WTC11 (cell line): ENCODE results near the gene IQSEC1. TPM values are rescaled to one million over a fixed set of nuclear protein-coding genes. Genes with fewer than 3 reads are reported as not detected.

Experiments
- ATAC-seq: fragments of 200-7000 bp; cut with Tn5 transposase; 2 replicates; pipeline ENCODE4 v1.10.0; 2021; ENCODE audit warnings: mild to moderate bottlenecking, moderate library complexity
- CTCF ChIA-PET: fragments of 300-600 bp; sonication (Branson Sonifier 250); formaldehyde crosslinking; loops from one replicate; lab custom pipeline; 2021; ENCODE audit warnings: antibody characterized with exemption; lab: Charles Lee
- POLR2A ChIA-PET: fragments of 350-600 bp; sonication (Branson Sonifier 250); formaldehyde crosslinking; loops from one replicate; lab custom pipeline; 2021; ENCODE audit warnings: antibody characterized with exemption; lab: Charles Lee
- DNase-seq: peaks from one replicate; pipeline ENCODE4 v3.0.0; 2021; ENCODE audit warnings: low spot score
- H3K27ac Mint-ChIP-seq: 2 replicates; pipeline ENCODE4 v1.8.0; 2021; ENCODE audit warnings: mixed read lengths
- H3K27me3 Mint-ChIP-seq: 2 replicates; pipeline ENCODE4 v1.8.0; 2021; ENCODE audit warnings: low read depth, mild to moderate bottlenecking, moderate library complexity, mixed read lengths
- H3K36me3 Mint-ChIP-seq: 2 replicates; pipeline ENCODE4 v1.8.0; 2021; ENCODE audit warnings: mixed read lengths
- H3K4me1 Mint-ChIP-seq: 2 replicates; pipeline ENCODE4 v1.8.0; 2022; ENCODE audit warnings: mixed read lengths
- H3K4me3 Mint-ChIP-seq: 2 replicates; pipeline ENCODE4 v1.8.0; 2021; ENCODE audit warnings: mild to moderate bottlenecking, moderate library complexity, mixed read lengths
- H3K9me3 Mint-ChIP-seq: 2 replicates; pipeline ENCODE4 v1.8.0; 2021; ENCODE audit warnings: mixed read lengths
- AFF4 ChIP-seq: sonication (generic); formaldehyde crosslinking; IDR thresholded peaks from 2 replicates; pipeline ENCODE4 v1.8.1; 2023; ENCODE audit warnings: mild to moderate bottlenecking, missing genetic modification reagents, borderline replicate concordance
- ATF2 ChIP-seq: sonication (generic); formaldehyde crosslinking; IDR thresholded peaks from 2 replicates; pipeline ENCODE4 v1.8.1; 2022; ENCODE audit warnings: low read depth, missing genetic modification reagents, borderline replicate concordance
- E2F1 ChIP-seq: sonication (generic); formaldehyde crosslinking; IDR thresholded peaks from 2 replicates; pipeline ENCODE4 v1.8.0; 2022; ENCODE audit warnings: mild to moderate bottlenecking, missing genetic modification reagents
- EMX1 ChIP-seq: fragments of 250-450 bp; sonication (Bioruptor Pico); IDR thresholded peaks from 2 replicates; pipeline ENCODE4 v1.8.0; 2021; ENCODE audit warnings: mild to moderate bottlenecking
- FOXK1 ChIP-seq: sonication (generic); formaldehyde crosslinking; IDR thresholded peaks from 2 replicates; pipeline ENCODE4 v1.8.0; 2022; ENCODE audit warnings: mild to moderate bottlenecking, moderate library complexity, missing genetic modification reagents
- GTF2I ChIP-seq: fragments of 250-450 bp; sonication (Bioruptor Pico); conservative IDR thresholded peaks from 2 replicates; pipeline ENCODE4 v1.4.0; 2021; ENCODE audit warnings: mild to moderate bottlenecking
- HMGA2 ChIP-seq: fragments of 250-450 bp; sonication (Bioruptor Pico); IDR thresholded peaks from 2 replicates; pipeline ENCODE4 v1.4.0; 2021; ENCODE audit warnings: mild to moderate bottlenecking, moderate library complexity
- HMGXB4 ChIP-seq: sonication (generic); formaldehyde crosslinking; IDR thresholded peaks from 2 replicates; pipeline ENCODE4 v1.8.1; 2023; ENCODE audit warnings: mild to moderate bottlenecking, moderate library complexity, missing genetic modification reagents
- IRF2 ChIP-seq: sonication (generic); formaldehyde crosslinking; IDR thresholded peaks from 2 replicates; pipeline ENCODE4 v1.8.0; 2022; ENCODE audit warnings: low read depth, missing genetic modification reagents, borderline replicate concordance
- MXD4 ChIP-seq: fragments of 250-450 bp; sonication (Bioruptor Pico); IDR thresholded peaks from 2 replicates; pipeline ENCODE4 v1.8.0; 2021; ENCODE audit warnings: mild to moderate bottlenecking, moderate library complexity, borderline replicate concordance
- OVOL2 ChIP-seq: fragments of 250-450 bp; sonication (Bioruptor Pico); IDR thresholded peaks from 2 replicates; pipeline ENCODE4 v1.9.0; 2021; ENCODE audit warnings: mild to moderate bottlenecking, borderline replicate concordance
- PRDM15 ChIP-seq: sonication (generic); formaldehyde crosslinking; IDR thresholded peaks from 2 replicates; pipeline ENCODE4 v1.8.0; 2022; ENCODE audit warnings: missing genetic modification reagents
- SOX15 ChIP-seq: fragments of 250-450 bp; sonication (Bioruptor Pico); IDR thresholded peaks from 2 replicates; pipeline ENCODE4 v1.9.0; 2021; ENCODE audit warnings: mild to moderate bottlenecking
- USF2 ChIP-seq: sonication (generic); formaldehyde crosslinking; IDR thresholded peaks from 2 replicates; pipeline ENCODE4 v1.8.1; 2023; ENCODE audit warnings: mild to moderate bottlenecking, missing genetic modification reagents, moderate library complexity
- ZMAT4 ChIP-seq: fragments of 250-450 bp; sonication (Bioruptor Pico); IDR thresholded peaks from 2 replicates; pipeline ENCODE4 v1.9.0; 2021; ENCODE audit warnings: mild to moderate bottlenecking
- ZNF416 ChIP-seq: fragments of 250-450 bp; sonication (Bioruptor Pico); IDR thresholded peaks from 2 replicates; pipeline ENCODE4 v1.9.0; 2021; ENCODE audit warnings: mild to moderate bottlenecking, inconsistent platforms
- ZNF532 ChIP-seq: fragments of 250-450 bp; sonication (Bioruptor Pico); IDR thresholded peaks from 2 replicates; pipeline ENCODE4 v1.9.0; 2021; ENCODE audit warnings: mild to moderate bottlenecking, borderline replicate concordance
- total RNA-seq: library from RNA; stranded (reverse); gene quantifications from 3 replicates; pipeline ENCODE4 v1.2.3, GENCODE V29; 2021

Gene IQSEC1
- total RNA-seq, 1 experiment from 2014 or later, result 35.0 TPM

- TF ChIP-seq AFF4 (CRISPR knock-in tag) (no peak), ZNF416 (CRISPR knock-in tag) (no peak), ZMAT4 (CRISPR knock-in tag) (no peak), MXD4 (CRISPR knock-in tag) (no peak), ZNF532 (CRISPR knock-in tag) (no peak), HMGXB4 (CRISPR knock-in tag) (no peak), ATF2 (CRISPR knock-in tag) (no peak), HMGA2 (CRISPR knock-in tag) (no peak), SOX15 (CRISPR knock-in tag) (no peak), EMX1 (CRISPR knock-in tag) (no peak), FOXK1 (no peak), PRDM15 (CRISPR knock-in tag) (no peak), OVOL2 (no peak), E2F1 (CRISPR knock-in tag) (no peak), IRF2 (CRISPR knock-in tag) (no peak), GTF2I (no peak), USF2 (CRISPR knock-in tag) (no peak)
- TF ChIP-seq, all 79 proteins: peak for 0
- peak overlapping the region; percentile 32; the same call in 1 of the 2 replicates for H3K27ac Mint-ChIP-seq
- ATAC-seq, result no peak
- CTCF ChIA-PET, result interaction anchor here (0.8 to 1.3 kb wide), 3 partner anchors 58 to 87 kb away, joined by 3 to 4 read pairs (median 3); no protein-coding TSS in a partner anchor
- DNase-seq, result no peak
- no peaks in the 10 kb centered on the region for H3K4me1 Mint-ChIP-seq
- H3K36me3 Mint-ChIP-seq, result peaks cover 28% of the 10 kb centered on the region
- no peaks in the 10 kb centered on the region for H3K27me3 Mint-ChIP-seq
- H3K4me3 Mint-ChIP-seq, result no peak overlapping the region
- H3K9me3 Mint-ChIP-seq, result no peaks in the 10 kb centered on the region
- POLR2A ChIA-PET, result no interaction called here
These were observed 165.0 kb downstream of the IQSEC1 start for GRCh38 chr3:12908136-12908730.
